Stimulated activated CD8-positive, alpha-beta memory T cell treated with anti-CD3 and anti-CD28 coated beads, Interleukin-7, amount 100 ng/mL, for 1 hour (primary cell): ENCODE measurements around the gene CTSE.
"Not testable (repeated sequence)": the region's sequence is repeated elsewhere in the genome, so short reads cannot be mapped to it uniquely, and the experiment has no call there.

Experiments used
- DNase-seq, 2 donors: peaks; one replicate each; pipeline ENCODE4 v3.0.0-alpha.2; 2020; ENCODE audit warnings: low read depth in 2 of 2

The CTSE gene

DNA sequence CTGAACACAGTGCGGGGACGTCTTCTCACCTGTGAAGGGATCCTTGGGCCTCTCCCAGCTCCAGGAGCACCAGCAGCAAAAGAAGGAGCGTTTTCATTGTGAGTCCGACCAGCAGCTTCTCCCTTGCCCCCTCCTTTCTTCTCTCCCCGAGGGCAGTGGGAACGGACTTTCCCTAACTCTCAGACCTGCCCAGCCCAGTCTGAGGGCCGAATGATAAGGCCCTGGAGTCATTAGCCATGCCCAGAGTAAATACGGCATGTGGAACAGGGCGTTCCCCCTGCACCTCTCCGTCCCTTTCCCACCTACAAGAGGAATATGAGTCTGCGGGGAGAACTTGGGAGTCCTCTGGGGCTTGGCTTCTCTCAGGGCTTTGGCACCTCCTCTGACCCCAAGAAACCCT lies at the start of gene CTSE:
TSS of gene CTSE (minus strand) at position 201 of the 400 bp plus-strand sequence. CDS start at position 97, 104 bp downstream.
- DNase-seq = no peak

DNA sequence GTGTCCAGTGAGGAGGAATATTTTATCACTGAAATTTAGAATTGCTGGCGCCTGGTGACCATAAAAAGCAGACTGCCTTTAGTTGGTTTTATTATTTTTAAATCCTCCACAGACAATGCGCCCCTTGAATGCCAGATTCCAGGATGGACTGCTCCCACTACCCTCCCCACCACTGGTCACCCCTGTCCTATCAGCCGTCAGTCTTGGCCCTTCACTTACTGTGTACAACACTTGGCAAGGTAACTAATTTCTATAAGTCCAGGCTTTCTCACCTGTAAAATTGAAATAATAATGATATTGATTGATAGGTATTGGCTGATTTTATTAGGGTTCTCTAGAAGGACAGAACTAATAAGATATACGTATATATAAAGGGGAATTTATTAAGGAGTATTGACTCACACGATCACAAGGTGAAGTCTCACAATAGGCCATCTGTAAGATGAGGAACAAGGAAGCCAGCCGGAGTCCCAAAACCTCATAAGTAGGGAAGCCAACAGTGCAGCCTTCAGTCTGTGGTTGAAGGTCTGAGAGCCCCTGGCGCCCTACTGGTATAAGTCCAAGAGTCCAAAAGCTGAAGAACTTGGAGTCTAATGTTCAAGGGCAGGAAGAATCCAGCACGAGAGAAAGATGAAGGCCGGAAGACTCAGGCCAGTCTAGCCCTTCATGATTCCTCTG lies 47.1 kb upstream of the CTSE start:
- DNase-seq = no peak

- DNase-seq = no peak
Measured at GRCh38 chr1:206068314-206068713, 44.6 kb upstream of the CTSE start.

- no peak for DNase-seq
Measured at GRCh38 chr1:206067486-206068227, 44.0 kb upstream of the CTSE start.

- no peak for DNase-seq
Measured at GRCh38 chr1:206066479-206067171, 42.9 kb upstream of the CTSE start.

DNA sequence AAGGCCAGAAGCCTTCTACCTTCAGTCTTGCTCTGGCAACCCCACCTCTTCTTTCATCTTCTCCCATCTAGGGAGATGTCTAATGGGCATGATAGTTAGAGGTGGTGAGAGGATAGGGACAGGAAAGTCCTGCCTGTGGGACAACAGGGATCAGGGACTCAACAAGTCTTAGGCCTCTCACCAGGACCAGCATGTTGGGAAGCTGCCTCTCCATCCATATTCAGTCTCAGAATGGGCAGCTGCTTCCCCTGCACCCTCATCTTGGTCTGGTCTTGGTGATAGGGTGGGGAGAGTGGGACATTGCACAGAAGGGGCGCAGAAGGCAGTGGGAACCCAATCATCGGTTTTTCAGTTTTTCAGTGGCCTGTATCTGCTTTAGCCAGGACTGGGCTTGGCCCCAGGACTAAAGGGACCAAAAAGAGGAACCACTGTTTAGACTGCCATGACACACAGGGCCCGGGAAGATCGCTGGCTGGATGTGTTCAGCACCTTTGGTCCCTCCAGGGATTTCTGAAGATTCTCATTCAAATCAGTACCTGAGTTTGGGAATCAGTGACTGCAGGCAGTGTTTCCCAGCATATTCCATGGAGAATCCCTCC lies 42.0 kb upstream of the CTSE start:
- no peak for DNase-seq

DNA sequence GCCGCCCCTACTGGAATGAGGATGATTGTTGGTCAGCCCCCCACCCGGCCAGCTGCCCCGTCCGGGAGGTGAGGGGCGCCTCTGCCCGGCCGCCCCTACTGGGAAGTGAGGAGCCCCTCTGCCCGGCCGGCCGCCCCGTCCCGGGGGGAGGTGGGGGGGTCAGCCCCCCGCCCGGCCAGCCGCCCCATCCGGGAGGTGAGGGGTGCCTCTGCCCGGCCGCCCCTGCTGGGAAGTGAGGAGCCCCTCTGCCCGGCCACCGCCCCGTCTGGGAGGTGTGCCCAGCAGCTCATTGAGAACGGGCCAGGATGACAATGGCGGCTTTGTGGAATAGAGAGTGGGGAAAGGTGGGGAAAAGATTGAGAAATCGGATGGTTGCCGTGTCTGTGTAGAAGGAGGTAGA lies 40.8 kb upstream of the CTSE start:
- DNase-seq = not testable (repeated sequence)

GRCh38 chr1:206064001-206064400 lies 40.3 kb upstream of the CTSE start:
- DNase-seq = not testable (repeated sequence)

- no peak for DNase-seq
Measured at GRCh38 chr1:206062464-206062863, 38.8 kb upstream of the CTSE start.

DNA sequence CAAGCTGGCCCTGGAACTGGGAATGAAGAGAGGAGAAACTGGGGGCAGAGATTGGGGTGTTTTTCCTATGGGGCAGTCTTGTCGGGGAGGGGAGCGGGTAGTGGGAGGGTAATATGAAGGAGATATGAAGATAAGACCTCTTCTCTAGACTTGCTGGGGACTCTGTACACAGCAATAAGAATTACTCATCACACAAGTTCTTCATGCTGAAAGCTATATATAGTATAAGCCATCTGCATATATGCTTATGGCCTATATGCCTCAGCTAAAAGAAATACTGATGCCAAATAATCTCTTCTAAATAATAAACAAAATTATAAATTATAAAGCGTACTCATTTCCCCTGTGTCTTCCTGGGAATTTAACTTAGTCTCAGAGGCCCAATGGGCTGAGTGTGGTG lies 37.1 kb upstream of the CTSE start:
- DNase-seq = no peak

- no peak for DNase-seq
Measured at GRCh38 chr1:206059355-206059915, 35.7 kb upstream of the CTSE start.

DNA sequence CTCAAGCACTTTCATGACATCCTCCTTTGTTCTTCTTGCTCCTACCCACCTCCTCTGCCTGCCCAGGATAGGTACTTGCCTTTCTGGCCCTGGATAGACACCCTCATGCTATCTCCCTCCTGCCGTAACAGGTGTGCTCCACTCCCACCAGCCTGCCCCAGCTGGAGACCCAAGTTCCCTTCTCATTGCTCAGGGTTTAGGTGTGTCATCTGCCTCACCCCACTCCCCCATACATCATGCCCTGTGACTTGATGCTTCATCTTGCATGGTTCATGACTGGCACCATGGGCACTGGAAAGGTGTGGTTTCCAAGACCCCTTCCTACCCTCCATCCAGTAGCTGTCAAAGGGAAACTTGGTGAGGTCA lies 35.2 kb upstream of the CTSE start:
- no peak for DNase-seq

GRCh38 chr1:206058289-206058926 lies 34.7 kb upstream of the CTSE start:
- DNase-seq = not testable (repeated sequence)

GRCh38 chr1:206055639-206056323 lies 32.1 kb upstream of the CTSE start:
- not testable (repeated sequence) for DNase-seq

DNA sequence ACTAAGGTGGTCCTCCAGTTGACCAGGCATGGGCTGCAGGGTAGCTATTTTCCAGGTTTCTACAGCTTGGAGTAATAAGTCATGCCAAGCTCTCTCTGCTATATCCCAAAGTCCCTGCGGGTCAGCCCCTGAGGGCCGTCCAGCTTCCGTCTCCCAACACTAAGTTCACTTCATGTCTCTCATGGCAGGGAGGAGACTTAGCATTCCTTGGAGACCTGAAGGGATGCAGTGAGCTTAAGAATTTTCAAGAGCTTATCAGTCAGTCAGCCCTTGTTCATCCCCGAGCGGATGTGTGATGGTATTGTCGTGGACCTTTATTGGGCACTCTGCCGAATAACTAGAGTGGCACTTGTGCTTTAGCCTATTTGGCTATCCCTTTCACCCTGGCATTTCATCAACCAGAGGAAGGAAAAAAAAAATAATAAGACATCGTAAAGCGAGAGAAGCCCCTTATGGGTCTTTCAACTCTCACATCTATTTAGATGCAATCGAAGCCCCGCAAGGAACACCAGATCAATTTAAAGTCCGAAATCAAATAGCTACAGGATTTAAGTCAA lies 31.5 kb upstream of the CTSE start:
- not testable (repeated sequence) for DNase-seq

DNA sequence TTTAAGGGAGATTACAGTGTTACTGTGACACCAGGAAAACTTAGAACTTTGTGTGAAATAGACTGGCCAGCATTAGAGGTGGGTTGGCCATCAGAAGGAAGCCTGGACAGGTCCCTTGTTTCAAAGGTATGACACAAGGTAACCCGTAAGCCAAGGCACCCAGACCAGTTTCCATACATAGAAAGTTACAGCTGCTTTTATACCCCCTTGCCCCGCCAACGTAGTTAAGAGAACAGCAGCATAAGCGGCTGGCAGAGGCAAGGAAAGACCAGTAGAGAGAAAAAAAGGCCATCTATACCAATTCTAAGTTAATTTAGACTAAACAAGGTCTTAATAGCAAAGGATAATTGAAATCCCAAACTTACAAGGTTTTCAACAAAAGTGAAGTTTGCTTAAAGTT lies 29.9 kb upstream of the CTSE start:
- DNase-seq = not testable (repeated sequence)

- DNase-seq = not testable (repeated sequence)
Measured at GRCh38 chr1:206052919-206053610, 29.4 kb upstream of the CTSE start, which contains the start of gene RHEX. Gene RHEX (plus strand): TSS chr1:206053173. CDS start chr1:206097829, 44,656 bp downstream.

DNA sequence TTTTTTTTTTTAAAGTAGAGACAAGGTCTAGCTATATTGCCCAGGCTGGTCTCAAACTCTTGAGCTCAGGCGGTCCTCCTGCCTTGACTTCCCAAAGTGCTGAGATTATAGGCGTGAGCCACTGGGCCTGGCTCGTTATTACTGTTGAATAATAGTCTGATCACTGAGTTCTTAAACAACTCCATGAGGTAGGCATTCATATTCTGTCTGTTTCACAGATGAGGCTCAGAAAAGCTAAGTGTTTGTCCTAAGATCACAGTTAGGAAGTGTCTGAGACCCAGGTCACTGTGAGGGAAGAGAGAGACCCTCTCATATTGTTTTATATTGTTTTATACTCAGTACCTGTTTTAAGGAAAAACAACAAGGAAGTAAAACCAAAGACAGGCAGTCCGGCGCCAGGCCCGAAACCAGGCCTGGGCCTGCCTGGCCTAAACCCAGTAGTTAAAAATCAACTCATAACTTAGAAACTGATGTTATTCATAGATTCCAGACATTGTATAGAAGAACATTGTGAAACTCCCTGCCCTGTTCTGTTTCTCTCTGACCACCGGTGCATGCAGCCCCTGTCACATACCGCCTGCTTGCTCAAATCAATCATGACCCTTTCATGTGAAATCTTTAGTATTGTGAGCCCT lies 28.7 kb upstream of the CTSE start:
- DNase-seq = not testable (repeated sequence)

DNA sequence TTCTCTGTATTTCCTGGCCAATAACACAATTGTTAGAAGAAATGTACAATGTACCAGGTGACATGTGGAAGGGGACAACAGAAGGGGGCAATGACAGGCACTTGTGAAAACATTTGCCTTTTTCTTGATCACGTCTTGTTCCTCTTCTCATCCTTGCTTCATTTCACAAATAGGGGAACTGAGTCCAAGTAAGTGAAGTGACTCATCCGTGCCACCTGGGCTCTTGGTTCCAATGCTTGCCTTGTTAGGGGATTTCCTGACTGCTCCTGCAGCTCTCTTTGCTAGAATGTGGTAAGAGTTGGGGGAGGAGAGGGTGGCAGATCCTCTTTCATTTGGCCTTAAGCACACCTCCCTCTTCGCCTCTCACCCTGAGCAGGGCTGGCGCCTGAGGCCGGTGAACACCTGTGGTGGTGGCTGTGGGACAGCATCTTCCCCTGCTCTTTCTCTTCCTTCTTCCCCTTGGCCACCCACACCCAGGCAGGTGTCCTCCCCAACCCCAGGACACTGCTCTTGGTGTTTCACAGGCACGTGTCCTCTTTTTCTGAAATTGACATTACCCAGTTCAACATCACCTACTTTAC lies 27.1 kb upstream of the CTSE start:
- no peak for DNase-seq
